NCI-H187 (cell line): Measurements from ENCODE around the gene TREH.
"Not testable (repeated sequence)": the region's sequence is repeated elsewhere in the genome, so short reads cannot be mapped to it uniquely, and the experiment has no call there.

Experiments used
- DNase-seq, 2 experiments: peaks; one replicate each; lab custom pipeline; 2025; lab: John Stamatoyannopoulos, UW

TREH gene, protein sequence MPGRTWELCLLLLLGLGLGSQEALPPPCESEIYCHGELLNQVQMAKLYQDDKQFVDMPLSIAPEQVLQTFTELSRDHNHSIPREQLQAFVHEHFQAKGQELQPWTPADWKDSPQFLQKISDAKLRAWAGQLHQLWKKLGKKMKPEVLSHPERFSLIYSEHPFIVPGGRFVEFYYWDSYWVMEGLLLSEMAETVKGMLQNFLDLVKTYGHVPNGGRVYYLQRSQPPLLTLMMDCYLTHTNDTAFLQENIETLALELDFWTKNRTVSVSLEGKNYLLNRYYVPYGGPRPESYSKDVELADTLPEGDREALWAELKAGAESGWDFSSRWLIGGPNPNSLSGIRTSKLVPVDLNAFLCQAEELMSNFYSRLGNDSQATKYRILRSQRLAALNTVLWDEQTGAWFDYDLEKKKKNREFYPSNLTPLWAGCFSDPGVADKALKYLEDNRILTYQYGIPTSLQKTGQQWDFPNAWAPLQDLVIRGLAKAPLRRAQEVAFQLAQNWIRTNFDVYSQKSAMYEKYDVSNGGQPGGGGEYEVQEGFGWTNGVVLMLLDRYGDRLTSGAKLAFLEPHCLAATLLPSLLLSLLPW

DNA sequence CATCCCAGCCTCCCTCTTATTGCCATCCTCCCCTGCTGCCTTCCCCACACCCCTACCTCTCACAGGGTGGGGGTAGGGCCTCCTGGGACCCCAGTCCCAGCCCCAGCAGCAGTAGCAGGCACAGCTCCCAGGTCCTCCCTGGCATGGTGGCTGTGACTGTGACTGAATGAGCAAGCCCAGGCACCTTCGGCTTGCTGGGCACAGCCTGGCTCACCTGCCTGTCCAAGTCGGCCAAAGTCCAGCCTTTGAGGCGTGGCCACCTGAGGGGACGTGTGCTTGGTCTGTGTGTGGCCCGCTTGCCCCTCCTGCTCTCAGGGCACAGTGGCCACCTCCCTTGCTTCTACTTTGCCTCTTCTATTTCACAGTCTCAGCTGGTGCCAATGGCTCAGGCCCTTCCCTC lies at the start of gene TREH:
TREH (minus strand) TSS at position 168 of the 400 bp plus-strand sequence; CDS start at position 145, 23 bp downstream.
- no peak for DNase-seq

- DNase-seq: not testable (repeated sequence)
These were observed 48.7 kb upstream of the TREH start for GRCh38 chr11:118728112-118728511.

DNA sequence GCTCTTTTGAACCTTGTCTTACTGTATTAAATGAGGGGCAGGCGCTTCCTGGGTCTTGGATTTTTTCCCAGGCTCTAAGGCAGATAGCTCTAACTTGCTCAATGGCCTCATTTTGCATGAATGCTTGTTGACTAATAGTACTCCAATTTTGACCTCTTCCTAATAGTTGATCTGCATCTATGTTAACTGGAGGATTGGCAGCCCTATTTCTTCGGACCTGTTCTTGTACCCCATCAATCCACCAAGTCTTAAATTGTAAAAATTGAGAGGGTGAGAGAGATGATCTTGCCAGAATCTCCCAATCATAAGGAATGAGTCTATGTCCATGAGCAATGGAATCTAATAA lies 48.2 kb upstream of the TREH start:
- not testable (repeated sequence) for DNase-seq

- not testable (repeated sequence) for DNase-seq
These were observed 47.7 kb upstream of the TREH start for GRCh38 chr11:118727001-118727720.

DNA sequence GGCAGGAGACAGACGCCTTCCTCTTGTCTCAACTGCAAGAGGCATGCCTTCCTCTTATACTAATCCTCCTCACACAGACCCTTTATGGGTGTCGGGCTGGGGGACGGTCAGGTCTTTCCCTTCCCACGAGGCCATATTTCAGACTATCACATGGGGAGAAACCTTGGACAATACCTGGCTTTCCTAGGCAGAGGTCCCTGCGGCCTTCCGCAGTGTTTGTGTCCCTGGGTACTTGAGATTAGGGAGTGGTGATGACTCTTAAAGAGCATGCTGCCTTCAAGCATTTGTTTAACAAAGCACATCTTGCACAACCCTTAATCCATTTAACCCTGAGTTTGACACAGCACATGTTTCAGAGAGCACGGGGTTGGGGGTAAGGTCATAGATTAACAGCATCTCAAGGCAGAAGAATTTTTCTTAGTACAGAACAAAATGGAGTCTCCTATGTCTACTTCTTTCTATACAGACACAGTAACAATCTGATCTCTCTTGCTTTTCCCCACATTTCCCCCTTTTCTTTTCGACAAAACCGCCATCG lies 42.1 kb upstream of the TREH start:
- DNase-seq: not testable (repeated sequence)

GRCh38 chr11:118720740-118721139 lies 41.3 kb upstream of the TREH start:
- DNase-seq: not testable (repeated sequence)

- DNase-seq: not testable (repeated sequence)
These were observed 40.6 kb upstream of the TREH start for GRCh38 chr11:118720078-118720477.

- not testable (repeated sequence) for DNase-seq
These were observed 39.1 kb upstream of the TREH start for GRCh38 chr11:118718562-118718961.

DNA sequence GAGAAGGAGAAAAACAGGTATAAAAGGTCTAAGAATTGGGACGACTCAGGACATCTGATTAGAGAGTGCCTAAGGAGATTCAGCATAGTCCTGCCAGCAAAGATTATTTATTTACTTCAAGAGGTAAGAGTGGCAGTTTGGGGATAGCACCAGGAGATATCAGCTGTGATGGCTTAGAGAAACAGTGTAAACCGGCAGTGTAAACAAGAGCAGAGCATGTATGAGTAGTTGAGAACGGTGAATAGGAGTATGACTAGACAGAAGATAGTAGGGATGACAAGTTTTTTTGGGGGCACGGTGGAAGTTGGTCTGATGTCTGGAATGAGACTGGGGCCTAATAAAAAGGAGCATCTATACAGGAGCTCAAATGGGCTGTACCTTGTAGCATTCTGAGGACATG lies 38.3 kb upstream of the TREH start:
- DNase-seq: not testable (repeated sequence)

DNA sequence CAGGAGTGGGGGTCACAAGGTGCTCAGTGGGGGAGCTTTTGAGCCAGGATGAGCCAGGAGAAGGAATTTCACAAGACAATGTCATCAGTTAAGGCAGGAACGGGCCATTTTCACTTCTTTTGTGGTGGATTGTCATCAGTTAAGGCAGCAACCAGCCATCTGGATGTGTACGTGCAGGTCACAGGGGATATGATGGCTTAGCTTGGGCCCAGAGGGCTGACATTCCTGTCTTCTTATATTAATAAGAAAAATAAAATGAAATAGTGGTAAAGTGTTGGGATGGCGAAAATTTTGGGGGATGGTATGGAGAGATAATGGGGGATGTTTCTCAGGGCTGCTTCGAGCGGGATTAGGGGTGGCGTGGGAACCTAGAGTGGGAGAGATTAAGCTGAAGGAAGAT lies 37.8 kb upstream of the TREH start:
- not testable (repeated sequence) for DNase-seq

GRCh38 chr11:118715837-118716260 lies 36.4 kb upstream of the TREH start:
- DNase-seq: peak; percentile 7 to 50

GRCh38 chr11:118715245-118715831 lies 35.9 kb upstream of the TREH start:
- DNase-seq: no peak

DNA sequence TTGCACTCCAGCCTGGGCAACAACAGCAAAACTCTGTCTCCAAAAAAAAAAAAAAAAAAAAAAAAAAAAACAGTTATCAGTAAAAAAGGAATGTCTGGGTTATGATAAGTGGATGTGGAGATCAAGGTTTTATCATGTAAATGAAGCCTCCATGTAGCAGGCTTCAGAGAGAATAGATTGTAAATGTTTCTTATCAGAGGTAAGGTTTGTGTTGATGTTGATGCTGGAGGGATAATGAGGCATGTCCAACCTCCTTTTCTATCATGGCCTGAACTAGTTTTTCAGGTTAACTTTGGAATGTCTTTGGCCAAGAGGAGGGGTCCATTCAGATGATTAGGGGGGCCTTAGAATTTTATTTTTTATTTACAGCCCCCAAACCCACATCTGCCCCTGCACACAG lies 35.4 kb upstream of the TREH start:
- no peak for DNase-seq

DNA sequence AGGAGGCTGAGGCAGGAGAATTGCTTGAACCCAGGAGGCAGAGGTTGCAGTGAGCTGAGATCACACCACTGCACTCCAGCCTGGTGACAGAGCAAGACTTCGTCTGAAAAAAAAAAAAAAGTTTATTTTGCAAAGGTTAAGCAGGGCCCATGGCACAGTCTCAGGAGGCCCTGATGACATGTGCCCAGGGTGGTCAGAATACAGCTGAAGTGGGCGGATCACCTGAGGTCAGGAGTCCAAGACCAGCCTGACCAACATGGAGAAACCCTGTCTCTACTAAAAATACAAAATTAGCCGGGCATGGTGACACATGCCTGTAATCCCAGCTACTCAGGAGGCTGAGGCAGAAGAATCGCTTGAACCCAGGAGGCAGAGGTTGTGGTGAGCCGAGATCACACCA lies 35.0 kb upstream of the TREH start:
- not testable (repeated sequence) for DNase-seq

DNA sequence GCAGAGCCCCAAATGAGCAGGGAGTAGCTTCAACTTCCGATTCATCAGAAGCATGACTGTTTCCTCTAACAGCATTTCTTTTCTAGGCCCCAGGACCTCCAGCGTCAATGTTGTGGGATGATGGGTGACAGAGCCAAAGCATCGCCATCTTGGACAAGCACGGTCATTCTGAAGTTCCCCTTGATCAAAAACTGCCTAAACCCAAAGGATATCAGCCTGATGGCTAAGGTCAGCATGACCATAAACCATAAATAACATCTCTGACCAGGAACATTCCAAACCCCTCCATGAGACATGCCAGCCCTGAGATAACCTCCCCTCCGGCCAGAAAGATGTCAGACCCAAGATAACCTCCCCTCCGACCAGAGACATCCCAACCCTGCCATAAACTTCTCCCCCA lies 28.8 kb upstream of the TREH start:
- no peak for DNase-seq

DNA sequence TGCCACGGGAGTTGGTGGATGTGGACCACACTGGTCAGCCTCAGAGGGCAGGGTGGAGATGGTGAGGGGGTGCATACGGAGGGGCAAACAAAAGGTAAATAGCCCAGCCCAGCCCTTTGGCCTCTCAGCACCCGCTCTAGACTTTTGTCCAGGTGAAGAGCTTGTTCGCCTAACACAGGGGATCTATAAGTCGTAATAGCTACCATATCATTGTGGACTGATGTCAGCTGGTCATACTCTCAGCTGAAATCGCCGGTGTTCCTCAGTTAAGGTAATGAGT lies 27.0 kb upstream of the TREH start:
- no peak for DNase-seq

- DNase-seq: no peak
These were observed 26.5 kb upstream of the TREH start for GRCh38 chr11:118705791-118706545.

DNA sequence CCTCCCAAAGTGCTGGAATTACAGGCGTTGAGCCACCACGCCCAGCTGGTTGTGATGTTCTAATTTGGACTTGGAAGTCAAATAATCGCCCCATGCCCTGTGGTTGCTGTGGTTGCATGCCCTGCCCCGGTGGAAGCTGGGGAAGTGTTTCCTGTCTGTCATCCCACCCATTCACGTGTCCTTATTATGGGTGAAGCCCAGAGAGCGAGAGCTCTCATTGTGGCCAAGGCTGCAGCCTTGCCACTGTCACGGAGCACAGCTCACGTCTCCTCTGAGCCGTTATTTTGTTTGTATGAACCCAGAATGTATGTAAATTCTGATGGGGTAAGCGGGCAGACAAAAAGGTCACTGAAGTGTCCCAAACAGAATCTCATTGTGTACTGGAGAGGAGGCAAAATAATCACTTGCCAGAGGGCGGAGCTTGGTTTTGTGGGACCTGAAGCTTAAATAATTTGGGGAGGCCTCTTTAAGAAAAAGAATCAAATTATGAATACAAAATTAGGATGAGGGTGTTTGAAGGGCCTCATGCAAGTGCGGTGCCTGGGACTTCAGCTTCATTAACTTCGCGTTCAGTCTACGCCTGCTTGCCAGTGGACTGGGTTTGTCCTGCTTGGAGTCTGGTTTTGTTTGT lies 25.8 kb upstream of the TREH start:
- DNase-seq: no peak

DNA sequence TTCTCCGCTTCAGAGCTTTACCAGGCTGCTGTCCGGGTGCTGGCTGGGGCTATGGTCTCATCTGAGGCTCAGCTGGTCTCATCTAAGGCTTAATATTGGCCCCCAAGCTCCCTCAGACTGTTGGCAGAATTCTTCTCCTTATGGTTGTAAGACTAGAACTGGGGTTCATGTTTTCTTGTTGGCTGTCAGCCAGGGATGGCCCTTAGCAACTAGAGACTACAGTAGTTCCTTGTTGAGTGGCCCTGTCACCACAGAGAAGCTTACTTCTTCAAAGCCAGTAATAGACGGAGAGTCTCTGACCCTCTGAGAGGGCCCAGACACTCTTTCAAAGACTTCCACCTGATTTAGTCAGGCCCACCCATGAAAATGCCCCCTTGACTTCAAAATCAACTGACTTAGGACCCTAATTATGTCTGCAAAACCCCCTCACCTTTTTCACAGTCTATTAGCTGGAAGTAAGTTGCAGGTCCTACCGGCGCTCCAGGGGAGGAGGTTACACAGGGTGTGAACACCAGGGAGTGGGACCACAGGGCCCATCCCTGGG lies 24.2 kb upstream of the TREH start:
- no peak for DNase-seq

DNA sequence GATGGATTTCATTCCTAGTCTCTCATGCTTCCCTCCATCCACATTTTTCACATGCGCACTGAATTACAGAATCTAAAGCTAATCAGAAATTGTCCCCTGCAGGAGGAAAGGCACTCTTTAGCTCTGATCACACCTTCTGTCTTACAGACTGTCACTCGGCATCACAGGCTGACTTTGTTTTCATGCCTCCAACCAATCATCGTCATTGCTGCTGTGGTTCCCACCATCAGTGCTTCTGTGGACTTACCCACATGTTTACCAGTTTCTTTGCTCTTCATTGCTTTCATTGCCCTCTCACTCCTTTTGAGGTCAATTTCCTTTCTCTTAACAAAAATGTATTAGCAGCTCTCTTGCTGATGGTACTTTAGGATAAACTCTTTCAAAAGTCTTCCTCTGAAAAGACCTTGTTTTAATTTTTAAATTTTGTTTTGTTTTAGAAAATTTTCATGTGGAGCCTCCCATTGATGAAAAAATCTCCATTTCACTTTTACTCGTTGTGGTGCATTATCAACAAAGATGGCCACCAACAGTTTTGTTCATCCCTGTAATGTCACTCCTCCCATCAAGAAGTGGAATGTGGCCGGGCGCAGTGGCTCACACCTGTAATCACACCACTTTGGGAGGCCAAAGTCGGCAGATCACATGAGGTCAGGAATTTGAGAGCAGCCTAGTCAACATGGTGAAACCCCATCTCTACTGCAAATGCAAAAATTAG lies 20.2 kb upstream of the TREH start:
- DNase-seq: no peak
